Mesothelial cell of epicardium (in vitro differentiated cells): ENCODE data around the gene ACOT6. TPM values are rescaled to one million over a fixed set of nuclear protein-coding genes. Genes with fewer than 3 reads are reported as not detected.
A peak's percentile ranks its signal among the peaks of the same experiment; 100 is the strongest.

ENCODE experiments used
- DNase-seq, 2 experiments: peaks; one replicate each; pipeline ENCODE4 v3.0.0; 2021; ENCODE audit warnings: low spot score in 2 of 2; ENCODE audit not compliant: unreplicated experiment in 2 of 2
- H3K27ac Mint-ChIP-seq: 2 replicates; pipeline ENCODE4 v1.8.0; 2021; ENCODE audit warnings: mixed read lengths
- H3K27me3 Mint-ChIP-seq: 2 replicates; pipeline ENCODE4 v1.8.0; 2021; ENCODE audit warnings: low read depth, mixed read lengths
- H3K36me3 Mint-ChIP-seq: 2 replicates; pipeline ENCODE4 v1.8.0; 2021; ENCODE audit warnings: mixed read lengths
- H3K4me1 Mint-ChIP-seq: 2 replicates; pipeline ENCODE4 v1.8.0; 2021; ENCODE audit warnings: mixed read lengths
- H3K4me3 Mint-ChIP-seq: 2 replicates; pipeline ENCODE4 v1.8.0; 2021; ENCODE audit warnings: mild to moderate bottlenecking, moderate library complexity, mixed read lengths
- H3K9me3 Mint-ChIP-seq: 2 replicates; pipeline ENCODE4 v1.8.0; 2021; ENCODE audit warnings: mixed read lengths
- CTCF ChIP-seq: fragments of 200-600 bp; sonication (generic); IDR thresholded peaks from one replicate; pipeline ENCODE4 v1.5.0; 2021; ENCODE audit warnings: antibody characterized with exemption; ENCODE audit not compliant: unreplicated experiment
- total RNA-seq: library from RNA; stranded (reverse); gene quantifications from 3 replicates; pipeline ENCODE4 v1.2.1, GENCODE V29; 2021

ACOT6 gene
- total RNA-seq, 1 donor from 2014 or later, result not detected

- Mint-ChIP-seq H3K4me1 (peaks cover 4% of the 10 kb centered on the region), H3K36me3 (no peaks in the 10 kb centered on the region), H3K9me3 (peaks cover 12% of the 10 kb centered on the region), H3K27ac (no peak overlapping the region), H3K27me3 (no peaks in the 10 kb centered on the region), H3K4me3 (no peak overlapping the region)
- TF ChIP-seq CTCF, result no peak
- no peak for DNase-seq
Observed at GRCh38 chr14:73607241-73607640, 5.1 kb upstream of the ACOT6 start.

DNA sequence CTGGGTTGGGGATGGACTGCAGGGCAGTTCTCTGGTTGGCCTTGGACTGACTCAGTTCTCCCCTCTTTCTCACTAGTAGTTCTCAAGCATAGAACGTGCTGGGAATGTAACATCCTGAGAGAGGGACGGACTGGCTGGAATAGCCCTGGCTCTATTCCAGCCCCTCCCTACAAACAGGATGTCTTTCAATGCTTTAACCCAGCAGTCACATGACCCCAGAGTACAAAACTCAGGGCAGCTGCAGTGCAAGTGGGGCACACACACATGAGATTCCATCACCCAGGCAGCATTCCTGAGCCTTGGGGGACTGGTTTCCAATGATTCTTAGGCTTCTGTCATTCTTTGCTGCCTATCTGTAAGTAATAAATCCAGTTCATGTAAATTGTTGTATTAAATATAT lies 1.6 kb upstream of the ACOT6 start:
- no peak for DNase-seq
- TF ChIP-seq CTCF, result no peak
- no peaks in the 10 kb centered on the region for H3K4me1 Mint-ChIP-seq
- H3K4me3 Mint-ChIP-seq, result no peak overlapping the region
- H3K36me3 Mint-ChIP-seq, result no peaks in the 10 kb centered on the region
- peaks cover 4% of the 10 kb centered on the region for H3K9me3 Mint-ChIP-seq
- peaks cover 4% of the 10 kb centered on the region for H3K27me3 Mint-ChIP-seq
- no peak overlapping the region for H3K27ac Mint-ChIP-seq

DNA sequence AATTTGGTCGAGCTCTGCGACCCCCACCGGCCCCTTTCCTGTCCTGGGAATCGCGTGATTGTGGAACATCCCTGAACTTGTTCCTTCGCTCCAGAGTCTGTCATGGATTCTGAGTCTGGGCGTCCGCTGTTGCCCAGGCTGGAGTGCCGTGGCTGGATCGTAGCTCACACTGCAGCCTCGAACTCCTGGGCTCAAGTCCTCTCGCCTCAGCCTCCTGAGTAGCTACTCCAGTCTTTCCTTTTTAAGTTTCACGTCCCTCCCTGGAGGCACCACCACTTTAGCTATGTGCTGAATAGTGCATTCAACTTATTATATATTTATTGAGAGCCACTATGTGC lies 698 bp downstream of the ACOT6 start:
- TF ChIP-seq CTCF, result no peak
- no peaks in the 10 kb centered on the region for H3K9me3 Mint-ChIP-seq
- DNase-seq, result no peak
- no peaks in the 10 kb centered on the region for H3K4me1 Mint-ChIP-seq
- H3K4me3 Mint-ChIP-seq, result peak overlapping the region; percentile 78
- H3K27ac Mint-ChIP-seq, result no peak overlapping the region
- no peaks in the 10 kb centered on the region for H3K36me3 Mint-ChIP-seq
- peaks cover 4% of the 10 kb centered on the region for H3K27me3 Mint-ChIP-seq

DNA sequence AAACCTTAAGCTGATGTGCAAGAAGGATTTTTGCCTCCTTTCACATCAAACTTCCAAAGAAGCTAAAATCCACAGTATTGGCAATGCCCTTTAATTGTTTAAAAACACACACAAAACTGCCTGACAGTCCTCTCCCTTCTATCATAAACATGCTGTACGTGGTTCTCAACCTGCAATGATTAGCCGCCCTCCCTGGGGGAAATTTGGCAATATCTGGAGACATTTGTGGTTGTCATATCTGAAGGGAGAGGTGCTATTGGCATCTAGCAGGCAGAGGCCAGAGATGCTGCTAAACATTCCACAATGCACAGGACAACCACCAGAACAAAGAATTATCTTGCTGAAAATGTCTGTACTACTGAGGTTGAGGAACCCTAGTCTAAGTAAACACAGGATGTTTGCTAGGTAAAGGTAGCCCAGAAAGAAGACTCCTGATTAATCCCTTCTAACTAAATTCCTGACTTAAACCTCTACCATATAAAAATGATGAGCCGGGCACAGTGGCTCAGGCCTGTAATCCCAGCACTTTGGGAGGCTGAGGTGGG lies 1.2 kb downstream of the ACOT6 start:
- DNase-seq, result no peak
- Mint-ChIP-seq H3K4me3 (peak overlapping the region; percentile 78), H3K27me3 (peaks cover 4% of the 10 kb centered on the region), H3K4me1 (no peaks in the 10 kb centered on the region), H3K27ac (no peak overlapping the region), H3K9me3 (no peaks in the 10 kb centered on the region), H3K36me3 (no peaks in the 10 kb centered on the region)
- TF ChIP-seq CTCF, result no peak

DNA sequence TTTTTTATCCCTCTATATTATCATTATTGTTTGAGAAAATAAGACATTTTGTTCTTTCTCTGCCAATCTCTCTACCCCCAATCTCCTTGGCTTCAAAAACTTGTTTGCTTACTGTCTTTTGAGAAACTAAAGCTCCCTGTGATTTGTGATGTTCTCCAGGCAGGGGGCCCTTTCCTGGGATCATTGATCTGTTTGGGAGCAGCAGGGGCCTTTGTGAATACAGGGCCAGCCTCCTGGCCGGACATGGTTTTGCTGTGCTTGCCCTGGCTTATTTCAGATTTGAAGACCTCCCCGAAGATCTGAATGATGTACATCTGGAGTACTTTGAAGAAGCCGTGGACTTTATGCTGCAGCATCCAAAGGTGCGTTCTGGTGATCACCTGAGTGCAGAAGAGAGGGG lies 4.5 kb downstream of the ACOT6 start:
- no peaks in the 10 kb centered on the region for H3K36me3 Mint-ChIP-seq
- H3K4me3 Mint-ChIP-seq, result no peak overlapping the region
- H3K27ac Mint-ChIP-seq, result no peak overlapping the region
- peaks cover 4% of the 10 kb centered on the region for H3K27me3 Mint-ChIP-seq
- DNase-seq, result no peak
- H3K9me3 Mint-ChIP-seq, result no peaks in the 10 kb centered on the region
- TF ChIP-seq CTCF, result no peak
- no peaks in the 10 kb centered on the region for H3K4me1 Mint-ChIP-seq

GRCh38 chr14:73619524-73619923 lies 7.2 kb downstream of the ACOT6 start:
- H3K36me3 Mint-ChIP-seq, result no peaks in the 10 kb centered on the region
- H3K27ac Mint-ChIP-seq, result no peak overlapping the region
- no peaks in the 10 kb centered on the region for H3K9me3 Mint-ChIP-seq
- DNase-seq, result no peak
- H3K4me1 Mint-ChIP-seq, result no peaks in the 10 kb centered on the region
- no peaks in the 10 kb centered on the region for H3K27me3 Mint-ChIP-seq
- H3K4me3 Mint-ChIP-seq, result no peak overlapping the region
- TF ChIP-seq CTCF, result no peak
